SK-N-SH treated with all-trans-retinoic acid at 6 μM for 48 hours (cell line): ENCODE data around the gene EPS8.

ENCODE experiments used
- ATAC-seq: fragments of 200-7000 bp; cut with Tn5 transposase; 3 replicates; pipeline ENCODE4 v1.9.1; 2020; ENCODE audit warnings: mild to moderate bottlenecking, moderate library complexity
- ARNTL ChIP-seq: fragments of 450-650 bp; formaldehyde crosslinking; IDR thresholded peaks from 2 replicates; pipeline ENCODE4 v1.5.0; 2020; ENCODE audit warnings: low read depth, mild to moderate bottlenecking, moderate library complexity, borderline replicate concordance
- BACH2 ChIP-seq: fragments of 250-450 bp; sonication (Bioruptor Pico); IDR thresholded peaks from 2 replicates; pipeline ENCODE4 v1.9.0; 2021; ENCODE audit warnings: mild to moderate bottlenecking, borderline replicate concordance
- CSDC2 ChIP-seq: fragments of 250-450 bp; sonication (Bioruptor Pico); IDR thresholded peaks from 2 replicates; pipeline ENCODE4 v1.5.0; 2020; ENCODE audit warnings: mild to moderate bottlenecking, moderate library complexity
- ESRRG ChIP-seq: fragments of 250-450 bp; sonication (Bioruptor Pico); IDR thresholded peaks from 2 replicates; pipeline ENCODE4 v1.6.1; 2021; ENCODE audit warnings: mild to moderate bottlenecking
- GLIS3 ChIP-seq: fragments of 250-450 bp; sonication (Bioruptor Pico); IDR thresholded peaks from 2 replicates; pipeline ENCODE4 v1.5.0; 2020; ENCODE audit warnings: mild to moderate bottlenecking, moderate library complexity
- OSR1 ChIP-seq: fragments of 250-450 bp; sonication (Bioruptor Pico); IDR thresholded peaks from 2 replicates; pipeline ENCODE4 v1.8.0; 2022; ENCODE audit warnings: moderate library complexity, mild to moderate bottlenecking, inconsistent platforms
- PPARA ChIP-seq: fragments of 250-450 bp; sonication (Bioruptor Pico); IDR thresholded peaks from 2 replicates; pipeline ENCODE4 v1.5.0; 2020; ENCODE audit warnings: mild to moderate bottlenecking, borderline replicate concordance
- RARB ChIP-seq: fragments of 250-450 bp; sonication (Bioruptor Pico); IDR thresholded peaks from 2 replicates; pipeline ENCODE4 v1.8.0; 2021; ENCODE audit warnings: mild to moderate bottlenecking, moderate library complexity
- SNAI2 ChIP-seq: fragments of 250-450 bp; sonication (Bioruptor Pico); IDR thresholded peaks from 2 replicates; pipeline ENCODE4 v1.5.0; 2020; ENCODE audit warnings: mild to moderate bottlenecking, moderate library complexity
- TCF4 ChIP-seq: fragments of 250-450 bp; sonication (Bioruptor Pico); IDR thresholded peaks from 2 replicates; pipeline ENCODE4 v1.8.0; 2021; ENCODE audit warnings: mild to moderate bottlenecking, moderate library complexity, borderline replicate concordance
- TOX ChIP-seq: fragments of 250-450 bp; sonication (Bioruptor Pico); IDR thresholded peaks from 2 replicates; pipeline ENCODE4 v1.8.0; 2021; ENCODE audit warnings: mild to moderate bottlenecking, moderate library complexity, borderline replicate concordance
- ZC3H10 ChIP-seq: fragments of 250-450 bp; sonication (Bioruptor Pico); IDR thresholded peaks from 2 replicates; pipeline ENCODE4 v1.5.1; 2021; ENCODE audit warnings: mild to moderate bottlenecking, moderate library complexity
- ZFP3 ChIP-seq: fragments of 250-450 bp; sonication (Bioruptor Pico); IDR thresholded peaks from 2 replicates; pipeline ENCODE4 v1.5.0; 2020; ENCODE audit warnings: mild to moderate bottlenecking, moderate library complexity
- ZFP30 ChIP-seq: fragments of 450-650 bp; formaldehyde crosslinking; IDR thresholded peaks from 2 replicates; pipeline ENCODE4 v1.5.0; 2022; ENCODE audit warnings: mild to moderate bottlenecking, moderate library complexity
- ZNF565 ChIP-seq: fragments of 450-650 bp; formaldehyde crosslinking; conservative IDR thresholded peaks from 2 replicates; pipeline ENCODE4 v1.5.0; 2020; ENCODE audit warnings: low read depth, mild to moderate bottlenecking, moderate library complexity
- ZNF70 ChIP-seq: fragments of 450-650 bp; formaldehyde crosslinking; IDR thresholded peaks from 2 replicates; pipeline ENCODE4 v1.5.0; 2020; ENCODE audit warnings: mild to moderate bottlenecking, moderate library complexity
- ZNF8 ChIP-seq: fragments of 450-650 bp; formaldehyde crosslinking; IDR thresholded peaks from 2 replicates; pipeline ENCODE4 v1.5.0; 2020; ENCODE audit warnings: mild to moderate bottlenecking, moderate library complexity
- TF ChIP-seq, protein P1 (sequence below): fragments of 250-450 bp; sonication (Bioruptor Pico); IDR thresholded peaks from 2 replicates; pipeline ENCODE4 v1.5.0; 2020; ENCODE audit warnings: mild to moderate bottlenecking, moderate library complexity
- TF ChIP-seq, protein P2 (sequence below): fragments of 250-450 bp; sonication (Bioruptor Pico); IDR thresholded peaks from 2 replicates; pipeline ENCODE4 v1.5.1; 2020; ENCODE audit warnings: low read depth, mild to moderate bottlenecking, moderate library complexity
- TF ChIP-seq, protein P3 (sequence below): fragments of 250-450 bp; sonication (Bioruptor Pico); IDR thresholded peaks from 2 replicates; pipeline ENCODE4 v1.5.1; 2021; ENCODE audit warnings: mild to moderate bottlenecking, moderate library complexity
- TF ChIP-seq, protein P4 (sequence below): fragments of 250-450 bp; sonication (Bioruptor Pico); IDR thresholded peaks from 2 replicates; pipeline ENCODE4 v1.8.0; 2020; ENCODE audit warnings: mild to moderate bottlenecking, moderate library complexity, borderline replicate concordance
- TF ChIP-seq, protein P5 (sequence below): fragments of 250-450 bp; sonication (Bioruptor Pico); IDR thresholded peaks from 2 replicates; pipeline ENCODE4 v1.8.0; 2021; ENCODE audit warnings: low read depth, mild to moderate bottlenecking, moderate library complexity, borderline replicate concordance

EPS8 gene

DNA sequence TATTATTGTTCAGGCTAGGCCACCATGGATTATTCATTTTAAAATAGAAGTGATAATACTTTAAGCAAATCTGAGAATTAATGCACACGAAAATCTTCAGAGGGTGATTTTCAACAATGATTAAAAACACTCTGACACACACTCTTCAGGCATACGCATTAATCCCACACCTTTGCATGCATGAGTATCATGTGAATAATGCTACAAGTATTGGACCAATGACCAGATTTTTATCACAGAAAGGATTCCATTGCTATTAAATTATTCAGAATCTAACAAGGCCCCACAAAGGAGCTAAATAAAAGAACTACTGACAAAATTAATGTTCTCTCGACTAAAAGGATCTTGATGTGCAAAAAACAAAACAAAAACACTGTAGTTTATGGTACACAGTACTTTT lies 11.1 kb downstream of the EPS8 start:
- no peak for TF ChIP-seq PPARA (CRISPR knock-in tag)
- TF ChIP-seq TCF4 (CRISPR knock-in tag): no peak
- no peak for TF ChIP-seq CSDC2 (CRISPR knock-in tag)
- TF ChIP-seq ZNF8 (CRISPR knock-in tag): no peak
- TF ChIP-seq ESRRG (CRISPR knock-in tag): no peak
- no peak for ATAC-seq

DNA sequence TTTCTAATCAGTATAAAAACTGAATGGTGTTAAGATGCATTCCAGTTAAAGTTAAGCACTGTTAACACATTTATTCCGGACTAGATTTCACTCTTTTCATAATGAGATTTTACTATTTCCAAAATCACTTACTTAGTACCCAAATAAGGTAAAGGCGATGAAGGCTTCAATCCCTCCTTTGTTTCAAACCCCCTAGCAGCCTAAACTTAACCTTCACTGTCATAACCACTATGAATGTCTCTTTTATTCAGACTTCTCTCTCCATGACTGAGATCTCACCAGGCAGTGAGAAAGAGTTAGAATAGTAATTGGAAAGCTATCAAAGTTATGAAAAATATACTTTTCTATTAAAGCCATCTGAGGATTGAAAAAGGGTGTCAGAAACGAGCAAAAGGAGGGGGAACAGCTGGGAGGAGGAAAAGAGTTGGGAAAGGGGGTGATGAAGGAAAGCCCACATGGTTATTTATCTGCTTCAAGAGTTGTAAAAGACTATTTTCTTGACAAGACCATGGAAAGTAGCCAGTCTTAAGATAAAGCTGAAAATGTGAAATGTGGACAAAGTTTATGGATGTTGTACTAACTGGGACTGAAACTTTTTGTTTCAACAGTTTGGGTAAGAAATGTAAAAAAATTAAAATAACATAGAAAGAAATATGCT lies 11.7 kb downstream of the EPS8 start:
- no peak for TF ChIP-seq ZNF8 (CRISPR knock-in tag)
- no peak for TF ChIP-seq PPARA (CRISPR knock-in tag)
- TF ChIP-seq ZFP3 (CRISPR knock-in tag): no peak
- no peak for TF ChIP-seq ZC3H10 (CRISPR knock-in tag)
- TF ChIP-seq ARNTL (CRISPR knock-in tag): no peak
- TF ChIP-seq, protein P1, sequence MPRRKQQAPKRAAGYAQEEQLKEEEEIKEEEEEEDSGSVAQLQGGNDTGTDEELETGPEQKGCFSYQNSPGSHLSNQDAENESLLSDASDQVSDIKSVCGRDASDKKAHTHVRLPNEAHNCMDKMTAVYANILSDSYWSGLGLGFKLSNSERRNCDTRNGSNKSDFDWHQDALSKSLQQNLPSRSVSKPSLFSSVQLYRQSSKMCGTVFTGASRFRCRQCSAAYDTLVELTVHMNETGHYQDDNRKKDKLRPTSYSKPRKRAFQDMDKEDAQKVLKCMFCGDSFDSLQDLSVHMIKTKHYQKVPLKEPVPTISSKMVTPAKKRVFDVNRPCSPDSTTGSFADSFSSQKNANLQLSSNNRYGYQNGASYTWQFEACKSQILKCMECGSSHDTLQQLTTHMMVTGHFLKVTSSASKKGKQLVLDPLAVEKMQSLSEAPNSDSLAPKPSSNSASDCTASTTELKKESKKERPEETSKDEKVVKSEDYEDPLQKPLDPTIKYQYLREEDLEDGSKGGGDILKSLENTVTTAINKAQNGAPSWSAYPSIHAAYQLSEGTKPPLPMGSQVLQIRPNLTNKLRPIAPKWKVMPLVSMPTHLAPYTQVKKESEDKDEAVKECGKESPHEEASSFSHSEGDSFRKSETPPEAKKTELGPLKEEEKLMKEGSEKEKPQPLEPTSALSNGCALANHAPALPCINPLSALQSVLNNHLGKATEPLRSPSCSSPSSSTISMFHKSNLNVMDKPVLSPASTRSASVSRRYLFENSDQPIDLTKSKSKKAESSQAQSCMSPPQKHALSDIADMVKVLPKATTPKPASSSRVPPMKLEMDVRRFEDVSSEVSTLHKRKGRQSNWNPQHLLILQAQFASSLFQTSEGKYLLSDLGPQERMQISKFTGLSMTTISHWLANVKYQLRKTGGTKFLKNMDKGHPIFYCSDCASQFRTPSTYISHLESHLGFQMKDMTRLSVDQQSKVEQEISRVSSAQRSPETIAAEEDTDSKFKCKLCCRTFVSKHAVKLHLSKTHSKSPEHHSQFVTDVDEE (CRISPR knock-in tag): no peak
- no peak for TF ChIP-seq GLIS3 (CRISPR knock-in tag)
- TF ChIP-seq CSDC2 (CRISPR knock-in tag): no peak
- no peak for TF ChIP-seq ZNF70 (CRISPR knock-in tag)
- TF ChIP-seq TCF4 (CRISPR knock-in tag): no peak
- no peak for TF ChIP-seq ZFP30 (CRISPR knock-in tag)
- TF ChIP-seq TOX (CRISPR knock-in tag): no peak
- TF ChIP-seq, protein P2, sequence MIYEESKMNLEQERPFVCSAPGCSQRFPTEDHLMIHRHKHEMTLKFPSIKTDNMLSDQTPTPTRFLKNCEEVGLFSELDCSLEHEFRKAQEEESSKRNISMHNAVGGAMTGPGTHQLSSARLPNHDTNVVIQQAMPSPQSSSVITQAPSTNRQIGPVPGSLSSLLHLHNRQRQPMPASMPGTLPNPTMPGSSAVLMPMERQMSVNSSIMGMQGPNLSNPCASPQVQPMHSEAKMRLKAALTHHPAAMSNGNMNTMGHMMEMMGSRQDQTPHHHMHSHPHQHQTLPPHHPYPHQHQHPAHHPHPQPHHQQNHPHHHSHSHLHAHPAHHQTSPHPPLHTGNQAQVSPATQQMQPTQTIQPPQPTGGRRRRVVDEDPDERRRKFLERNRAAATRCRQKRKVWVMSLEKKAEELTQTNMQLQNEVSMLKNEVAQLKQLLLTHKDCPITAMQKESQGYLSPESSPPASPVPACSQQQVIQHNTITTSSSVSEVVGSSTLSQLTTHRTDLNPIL (CRISPR knock-in tag): no peak
- no peak for TF ChIP-seq BACH2 (CRISPR knock-in tag)
- no peak for TF ChIP-seq OSR1 (CRISPR knock-in tag)
- TF ChIP-seq, protein P3, sequence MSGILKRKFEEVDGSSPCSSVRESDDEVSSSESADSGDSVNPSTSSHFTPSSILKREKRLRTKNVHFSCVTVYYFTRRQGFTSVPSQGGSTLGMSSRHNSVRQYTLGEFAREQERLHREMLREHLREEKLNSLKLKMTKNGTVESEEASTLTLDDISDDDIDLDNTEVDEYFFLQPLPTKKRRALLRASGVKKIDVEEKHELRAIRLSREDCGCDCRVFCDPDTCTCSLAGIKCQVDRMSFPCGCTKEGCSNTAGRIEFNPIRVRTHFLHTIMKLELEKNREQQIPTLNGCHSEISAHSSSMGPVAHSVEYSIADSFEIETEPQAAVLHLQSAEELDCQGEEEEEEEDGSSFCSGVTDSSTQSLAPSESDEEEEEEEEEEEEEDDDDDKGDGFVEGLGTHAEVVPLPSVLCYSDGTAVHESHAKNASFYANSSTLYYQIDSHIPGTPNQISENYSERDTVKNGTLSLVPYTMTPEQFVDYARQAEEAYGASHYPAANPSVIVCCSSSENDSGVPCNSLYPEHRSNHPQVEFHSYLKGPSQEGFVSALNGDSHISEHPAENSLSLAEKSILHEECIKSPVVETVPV (CRISPR knock-in tag): no peak
- no peak for ATAC-seq

DNA sequence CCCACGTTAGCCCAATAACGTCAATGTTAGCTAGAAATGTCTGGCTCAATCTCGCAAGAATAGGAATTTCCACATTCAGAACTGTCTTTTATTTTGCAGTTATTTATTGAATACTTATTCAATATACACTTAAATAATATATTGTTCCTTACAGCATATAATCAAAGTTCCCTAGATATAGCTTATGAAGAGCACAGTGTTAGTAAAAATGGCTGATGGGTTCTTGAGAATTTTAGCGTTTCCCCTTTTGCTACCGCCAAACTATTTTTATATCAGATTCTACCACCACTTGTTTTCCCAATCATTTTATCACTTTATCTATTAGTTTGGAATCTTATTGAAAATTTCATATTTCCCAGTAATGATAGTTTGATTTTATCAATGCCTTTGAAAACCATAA lies 12.7 kb downstream of the EPS8 start:
- ATAC-seq: no peak
- TF ChIP-seq TCF4 (CRISPR knock-in tag) (no peak), ARNTL (CRISPR knock-in tag) (no peak), ZNF8 (CRISPR knock-in tag) (no peak), OSR1 (CRISPR knock-in tag) (no peak), BACH2 (CRISPR knock-in tag) (no peak), TOX (CRISPR knock-in tag) (no peak), SNAI2 (CRISPR knock-in tag) (no peak), ZNF70 (CRISPR knock-in tag) (no peak), ZNF565 (CRISPR knock-in tag) (no peak), ZFP30 (CRISPR knock-in tag) (no peak), CSDC2 (CRISPR knock-in tag) (no peak), ZC3H10 (CRISPR knock-in tag) (no peak), ZFP3 (CRISPR knock-in tag) (no peak), PPARA (CRISPR knock-in tag) (no peak), RARB (CRISPR knock-in tag) (no peak), GLIS3 (CRISPR knock-in tag) (no peak)
- TF ChIP-seq, protein P4, sequence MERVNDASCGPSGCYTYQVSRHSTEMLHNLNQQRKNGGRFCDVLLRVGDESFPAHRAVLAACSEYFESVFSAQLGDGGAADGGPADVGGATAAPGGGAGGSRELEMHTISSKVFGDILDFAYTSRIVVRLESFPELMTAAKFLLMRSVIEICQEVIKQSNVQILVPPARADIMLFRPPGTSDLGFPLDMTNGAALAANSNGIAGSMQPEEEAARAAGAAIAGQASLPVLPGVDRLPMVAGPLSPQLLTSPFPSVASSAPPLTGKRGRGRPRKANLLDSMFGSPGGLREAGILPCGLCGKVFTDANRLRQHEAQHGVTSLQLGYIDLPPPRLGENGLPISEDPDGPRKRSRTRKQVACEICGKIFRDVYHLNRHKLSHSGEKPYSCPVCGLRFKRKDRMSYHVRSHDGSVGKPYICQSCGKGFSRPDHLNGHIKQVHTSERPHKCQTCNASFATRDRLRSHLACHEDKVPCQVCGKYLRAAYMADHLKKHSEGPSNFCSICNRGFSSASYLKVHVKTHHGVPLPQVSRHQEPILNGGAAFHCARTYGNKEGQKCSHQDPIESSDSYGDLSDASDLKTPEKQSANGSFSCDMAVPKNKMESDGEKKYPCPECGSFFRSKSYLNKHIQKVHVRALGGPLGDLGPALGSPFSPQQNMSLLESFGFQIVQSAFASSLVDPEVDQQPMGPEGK (CRISPR knock-in tag): no peak
- TF ChIP-seq, protein P2 (CRISPR knock-in tag): no peak
- TF ChIP-seq, protein P5, sequence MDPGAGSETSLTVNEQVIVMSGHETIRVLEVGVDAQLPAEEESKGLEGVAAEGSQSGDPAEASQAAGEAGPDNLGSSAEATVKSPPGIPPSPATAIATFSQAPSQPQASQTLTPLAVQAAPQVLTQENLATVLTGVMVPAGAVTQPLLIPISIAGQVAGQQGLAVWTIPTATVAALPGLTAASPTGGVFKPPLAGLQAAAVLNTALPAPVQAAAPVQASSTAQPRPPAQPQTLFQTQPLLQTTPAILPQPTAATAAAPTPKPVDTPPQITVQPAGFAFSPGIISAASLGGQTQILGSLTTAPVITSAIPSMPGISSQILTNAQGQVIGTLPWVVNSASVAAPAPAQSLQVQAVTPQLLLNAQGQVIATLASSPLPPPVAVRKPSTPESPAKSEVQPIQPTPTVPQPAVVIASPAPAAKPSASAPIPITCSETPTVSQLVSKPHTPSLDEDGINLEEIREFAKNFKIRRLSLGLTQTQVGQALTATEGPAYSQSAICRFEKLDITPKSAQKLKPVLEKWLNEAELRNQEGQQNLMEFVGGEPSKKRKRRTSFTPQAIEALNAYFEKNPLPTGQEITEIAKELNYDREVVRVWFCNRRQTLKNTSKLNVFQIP (CRISPR knock-in tag): no peak
- TF ChIP-seq, protein P3 (CRISPR knock-in tag): no peak
